Measurements from ENCODE around the gene C1orf105. TPM values are rescaled to one million over a fixed set of nuclear protein-coding genes. Genes with fewer than 3 reads are reported as not detected.

C1orf105 gene, protein sequence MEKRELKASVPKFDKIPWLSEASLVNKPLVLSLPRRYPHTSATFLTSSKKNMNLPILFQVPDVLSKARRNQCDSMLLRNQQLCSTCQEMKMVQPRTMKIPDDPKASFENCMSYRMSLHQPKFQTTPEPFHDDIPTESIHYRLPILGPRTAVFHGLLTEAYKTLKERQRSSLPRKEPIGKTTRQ
- not detected in 5 replicates for total RNA-seq (2022; extraction: Qiagen RNA extraction; ENCODE audit: low read depth)

GRCh38 chr1:172420385-172420784, at the start of gene C1orf105:
Gene C1orf105, plus strand, starts transcription at chr1:172420685. Its CDS starts 201 bp downstream, at chr1:172420886.

DNA sequence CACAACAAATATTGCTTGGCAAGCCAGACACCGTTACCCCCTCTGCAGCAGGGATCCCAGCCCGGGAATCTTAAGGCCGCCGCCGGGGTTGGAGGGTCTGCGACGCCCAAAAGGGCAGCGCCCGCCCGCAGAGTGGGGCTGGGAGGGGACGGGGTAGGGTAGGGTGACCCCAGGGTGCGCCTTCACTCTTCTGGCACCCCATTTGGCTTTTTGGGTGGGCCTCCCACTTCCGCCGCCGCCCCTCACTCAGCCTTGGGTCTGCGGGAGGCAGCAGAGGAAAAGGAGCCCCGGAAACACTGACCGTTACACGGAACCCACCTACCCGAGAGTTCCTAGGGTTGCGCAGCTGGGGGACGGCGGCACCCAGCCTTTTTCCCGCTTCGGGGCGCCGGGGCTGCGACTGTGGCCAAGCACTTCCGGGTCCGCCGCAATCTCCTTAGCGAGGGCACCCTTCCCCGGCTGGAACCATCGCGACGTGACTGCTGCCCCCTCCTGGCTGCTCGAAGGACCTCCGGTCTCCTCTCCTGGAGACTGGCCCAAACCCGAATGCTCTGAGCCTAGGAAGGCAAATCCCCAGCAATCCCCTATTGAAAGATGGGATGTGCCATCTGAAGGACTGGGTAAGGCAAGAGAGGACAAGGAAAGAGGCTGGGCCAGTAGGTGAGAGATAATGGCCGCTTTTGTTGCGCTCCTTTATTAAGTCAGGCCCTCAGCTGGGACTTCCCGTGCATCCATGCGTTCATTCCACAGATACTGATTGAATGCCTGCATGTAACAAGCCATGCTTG, 23.4 kb downstream of the C1orf105 start, which contains the start of gene PIGC:
Gene PIGC (minus strand): TSS at position 404 of the 788 bp plus-strand sequence. CDS start 1,447 bp downstream, outside the sequence.

Other genes with a start within 250 kb of the C1orf105 start
- gene PIGC, start 23.4 kb downstream of the C1orf105 start, total RNA-seq (2022; extraction: Qiagen RNA extraction; ENCODE audit: low read depth): 29.3 to 41.4 TPM (median 38.1 TPM) in 5 replicates
- gene SUCO, start 112.5 kb downstream of the C1orf105 start, total RNA-seq (2022; extraction: Qiagen RNA extraction; ENCODE audit: low read depth): 5.4 to 11.8 TPM (median 10.6 TPM) in 5 replicates
- gene FASLG, start 238.4 kb downstream of the C1orf105 start, total RNA-seq (2022; extraction: Qiagen RNA extraction; ENCODE audit: low read depth): not detected in 5 replicates